ENCODE results near the gene TPMT. TPM values are rescaled to one million over a fixed set of nuclear protein-coding genes. Genes with fewer than 3 reads are reported as not detected.
A peak's percentile ranks its signal among the peaks of the same experiment; 100 is the strongest.

TPMT gene
- total and polyA plus RNA-seq, 2 of the 13 experiments (the other 11 are each of a cell fraction or from before 2014, with no cell fraction given), result 11.1 to 22.8 TPM

DNA sequence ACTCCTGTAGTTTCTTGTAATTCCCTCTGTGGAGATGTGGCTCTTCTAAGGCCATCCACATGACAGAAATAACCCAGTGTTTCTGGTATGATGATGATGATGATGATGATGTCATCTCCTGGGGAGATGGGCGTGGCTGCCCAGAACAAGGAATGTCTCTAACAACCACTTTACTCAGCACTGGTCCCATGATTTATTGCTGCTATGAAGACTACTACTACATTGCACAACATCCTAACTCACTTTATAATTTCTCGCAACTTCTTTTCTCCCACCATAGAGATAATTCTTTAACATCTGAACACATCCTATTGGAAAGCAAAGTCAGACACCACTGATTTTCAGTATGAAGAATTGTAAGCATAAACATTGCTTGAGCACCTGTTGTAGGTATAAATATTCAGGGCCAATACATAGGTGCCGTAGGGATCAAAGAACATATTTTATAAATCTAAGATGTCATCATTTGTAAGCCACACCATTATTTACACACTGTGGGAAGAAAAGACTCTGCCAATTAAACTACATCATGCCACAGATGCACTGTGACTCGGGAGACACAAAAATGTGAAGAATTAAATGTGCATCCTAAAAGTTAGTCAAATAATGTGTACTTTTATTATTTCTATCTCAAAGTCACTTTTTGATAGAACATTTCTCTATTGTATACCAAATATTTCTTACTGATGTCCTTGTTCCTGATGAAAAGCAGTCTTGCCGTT lies 6.4 kb downstream of the TPMT start (continued):
- TF ChIP-seq HIC2 (CRISPR knock-in tag; IDR thresholded peaks at IDR 0.05; ENCODE audit: low read depth) (no peak), NFYB (CRISPR knock-in tag; IDR thresholded peaks at IDR 0.05) (no peak), KMT2B (CRISPR knock-in tag; IDR thresholded peaks at IDR 0.05) (no peak), ZNF414 (CRISPR knock-in tag; IDR thresholded peaks at IDR 0.05) (no peak), IKZF4 (CRISPR knock-in tag; IDR thresholded peaks at IDR 0.05; ENCODE audit: borderline replicate concordance, low read depth, not compliant biosample characterization) (no peak), CEBPB (IDR thresholded peaks at IDR 0.05; ENCODE audit: borderline replicate concordance, low read depth, low read length) (peak; percentile 69), ZNF10 (CRISPR knock-in tag; IDR thresholded peaks at IDR 0.05; ENCODE audit: borderline replicate concordance, low read depth) (no peak), GATAD1 (CRISPR knock-in tag; IDR thresholded peaks at IDR 0.05) (no peak), THAP9 (CRISPR knock-in tag; IDR thresholded peaks at IDR 0.05; ENCODE audit: borderline replicate concordance) (no peak), SYNCRIP (IDR thresholded peaks at IDR 0.05; ENCODE audit: insufficient read depth, low read depth, low read length) (no peak), GTF3A (CRISPR knock-in tag; conservative IDR thresholded peaks at IDR 0.05) (no peak), ATF7 (IDR thresholded peaks at IDR 0.05) (peak; percentile 94), ATF7 (CRISPR knock-in tag; IDR thresholded peaks at IDR 0.05) (no peak), SETDB1 (CRISPR knock-in tag; IDR thresholded peaks at IDR 0.05; ENCODE audit: borderline replicate concordance) (no peak), THAP11 (CRISPR knock-in tag; IDR thresholded peaks at IDR 0.05) (no peak), RARA (CRISPR knock-in tag; IDR thresholded peaks at IDR 0.05) (no peak)

Measured in HepG2 (cell line).